Endodermal cell (in vitro differentiated cells): ENCODE data around the gene FTCD. TPM values are rescaled to one million over a fixed set of nuclear protein-coding genes. Genes with fewer than 3 reads are reported as not detected.

Source experiments
- DNase-seq: peaks from one replicate; pipeline ENCODE4 v3.0.0-alpha.2; 2017
- H3K27ac ChIP-seq: 2 replicates; pipeline ENCODE4 v1.5.1; 2013; ENCODE audit warnings: mild to moderate bottlenecking, low read depth, low read length, moderate library complexity
- H3K27me3 ChIP-seq: 2 replicates; pipeline ENCODE4 v1.6.1; 2013; ENCODE audit warnings: mild to moderate bottlenecking, low read length, moderate library complexity; ENCODE audit not compliant: insufficient read depth, control insufficient read depth, poor library complexity, severe bottlenecking
- H3K36me3 ChIP-seq: 2 replicates; pipeline ENCODE4 v1.7.0; 2013; ENCODE audit warnings: mild to moderate bottlenecking, low read length, moderate library complexity; ENCODE audit not compliant: control insufficient read depth, insufficient read depth
- H3K4me1 ChIP-seq: one replicate; pipeline ENCODE4 v1.7.0; 2013; ENCODE audit warnings: low read length; ENCODE audit not compliant: control insufficient read depth, insufficient read depth
- H3K4me3 ChIP-seq: 2 replicates; pipeline ENCODE4 v1.5.1; 2013; ENCODE audit warnings: mild to moderate bottlenecking, low read length, moderate library complexity
- H3K9ac ChIP-seq: 2 replicates; pipeline ENCODE4 v1.6.1; 2013; ENCODE audit warnings: mild to moderate bottlenecking, low read length, moderate library complexity; ENCODE audit not compliant: poor library complexity, severe bottlenecking; ENCODE audit errors: extremely low read depth
- H3K9me3 ChIP-seq: 2 replicates; pipeline ENCODE4 v1.6.1; 2013; ENCODE audit warnings: mild to moderate bottlenecking, low read length, moderate library complexity; ENCODE audit not compliant: control insufficient read depth
- H3K27ac Mint-ChIP-seq: 2 replicates; pipeline ENCODE4 v1.8.0; 2020; ENCODE audit warnings: mixed read lengths
- H3K27me3 Mint-ChIP-seq: 2 replicates; pipeline ENCODE4 v1.8.0; 2021; ENCODE audit warnings: mild to moderate bottlenecking, mixed read lengths; ENCODE audit not compliant: insufficient read depth
- H3K36me3 Mint-ChIP-seq: 2 replicates; pipeline ENCODE4 v1.8.0; 2020; ENCODE audit warnings: low read depth, mixed read lengths
- H3K4me1 Mint-ChIP-seq: 2 replicates; pipeline ENCODE4 v1.8.0; 2020; ENCODE audit warnings: mixed read lengths
- H3K4me3 Mint-ChIP-seq: 2 replicates; pipeline ENCODE4 v1.8.0; 2020; ENCODE audit warnings: mild to moderate bottlenecking, moderate library complexity, mixed read lengths
- H3K9me3 Mint-ChIP-seq: 2 replicates; pipeline ENCODE4 v1.8.0; 2020; ENCODE audit warnings: mild to moderate bottlenecking, mixed read lengths
- WGBS, 2 experiments: methylation state at CpG; one replicate each; pipeline versions ENCODE4 v1.1.5 to v1.1.7; 2013; ENCODE audit warnings: missing lambda C conversion rate in 2 of 2, mixed read lengths in 1 of 2; ENCODE audit not compliant: insufficient coverage in 1 of 2, insufficient read length in 1 of 2; 5-methylcytosine and 5-hydroxymethylcytosine counted together
- total RNA-seq, 2 donors: library from RNA; stranded (reverse); fragmentation: NEBNext Ultra II Directional in 1 of 2; extraction: Animal tissue kit (Norgen Biotek cat#: 25700) in 1 of 2; gene quantifications; 2 replicates in 1 of 2; 3 replicates in 1 of 2; pipeline ENCODE4 v1.2.1, GENCODE V29; 2021
- TF ChIP-seq, protein P1 (sequence below): fragments of 200-600 bp; sonication (generic); conservative IDR thresholded peaks from 2 replicates; pipeline ENCODE4 v1.5.0; 2021; ENCODE audit warnings: antibody characterized with exemption, mild to moderate bottlenecking

Gene FTCD
- total RNA-seq, 2 donors from 2014 or later = 3.5 to 4.6 TPM

DNA sequence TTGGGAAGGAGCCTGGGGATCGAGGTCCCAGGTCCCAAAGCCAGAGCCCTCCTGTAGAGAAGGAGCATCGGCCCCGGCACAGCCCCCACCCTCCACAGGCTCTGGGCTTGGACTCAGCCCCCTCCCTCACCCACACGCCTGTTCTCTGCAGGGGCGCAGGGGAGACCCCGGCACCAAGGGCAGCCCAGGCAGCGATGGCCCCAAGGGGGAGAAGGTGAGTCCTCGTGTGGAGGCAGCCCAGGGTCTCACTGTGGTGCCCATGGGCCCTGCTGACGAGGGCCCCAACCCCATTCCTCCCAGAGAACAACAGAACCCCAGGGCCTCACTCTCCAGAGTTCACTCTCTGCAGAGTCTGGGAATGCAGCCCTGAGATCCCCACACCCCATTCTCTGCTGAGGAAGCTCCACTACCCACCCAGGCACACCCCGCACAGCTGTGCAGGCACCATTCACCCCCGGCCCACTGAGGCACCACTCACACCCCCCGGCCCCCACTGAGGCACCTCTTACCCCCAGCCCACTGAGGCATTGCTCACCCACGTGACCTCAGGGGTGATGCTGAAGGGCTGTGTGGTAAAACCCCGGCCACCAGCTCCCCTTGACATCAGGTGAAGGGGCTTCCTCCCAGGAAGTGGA is 35.6 kb downstream of the FTCD start:
- H3K36me3 ChIP-seq = peaks cover 63% of the 10 kb centered on the region
- H3K4me1 Mint-ChIP-seq = no peaks in the 10 kb centered on the region
- no peak overlapping the region for H3K27ac ChIP-seq
- TF ChIP-seq, protein P1, sequence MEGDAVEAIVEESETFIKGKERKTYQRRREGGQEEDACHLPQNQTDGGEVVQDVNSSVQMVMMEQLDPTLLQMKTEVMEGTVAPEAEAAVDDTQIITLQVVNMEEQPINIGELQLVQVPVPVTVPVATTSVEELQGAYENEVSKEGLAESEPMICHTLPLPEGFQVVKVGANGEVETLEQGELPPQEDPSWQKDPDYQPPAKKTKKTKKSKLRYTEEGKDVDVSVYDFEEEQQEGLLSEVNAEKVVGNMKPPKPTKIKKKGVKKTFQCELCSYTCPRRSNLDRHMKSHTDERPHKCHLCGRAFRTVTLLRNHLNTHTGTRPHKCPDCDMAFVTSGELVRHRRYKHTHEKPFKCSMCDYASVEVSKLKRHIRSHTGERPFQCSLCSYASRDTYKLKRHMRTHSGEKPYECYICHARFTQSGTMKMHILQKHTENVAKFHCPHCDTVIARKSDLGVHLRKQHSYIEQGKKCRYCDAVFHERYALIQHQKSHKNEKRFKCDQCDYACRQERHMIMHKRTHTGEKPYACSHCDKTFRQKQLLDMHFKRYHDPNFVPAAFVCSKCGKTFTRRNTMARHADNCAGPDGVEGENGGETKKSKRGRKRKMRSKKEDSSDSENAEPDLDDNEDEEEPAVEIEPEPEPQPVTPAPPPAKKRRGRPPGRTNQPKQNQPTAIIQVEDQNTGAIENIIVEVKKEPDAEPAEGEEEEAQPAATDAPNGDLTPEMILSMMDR = no peak
- no peak overlapping the region for H3K4me3 Mint-ChIP-seq
- no peak overlapping the region for H3K9ac ChIP-seq
- no peaks in the 10 kb centered on the region for H3K27me3 Mint-ChIP-seq
- H3K9me3 ChIP-seq = peaks cover 4% of the 10 kb centered on the region
- no peaks in the 10 kb centered on the region for H3K4me1 ChIP-seq
- peaks cover 43% of the 10 kb centered on the region for H3K36me3 Mint-ChIP-seq
- H3K27ac Mint-ChIP-seq = no peak overlapping the region
- H3K4me3 ChIP-seq = no peak overlapping the region
- H3K27me3 ChIP-seq = no peaks in the 10 kb centered on the region
- H3K9me3 Mint-ChIP-seq = peaks cover 7% of the 10 kb centered on the region
- WGBS, 2 experiments = 92 to 93% methylated on average over 6 to 14 of the region's 14 CpGs
- peak; percentile 33 for DNase-seq

- no peak overlapping the region for H3K4me3 ChIP-seq
- peak; percentile 38 for DNase-seq
- H3K4me3 Mint-ChIP-seq = no peak overlapping the region
- H3K27ac Mint-ChIP-seq = no peak overlapping the region
- H3K36me3 Mint-ChIP-seq = peaks cover 47% of the 10 kb centered on the region
- TF ChIP-seq, protein P1 = no peak
- no peaks in the 10 kb centered on the region for H3K4me1 ChIP-seq
- H3K9me3 ChIP-seq = peaks cover 10% of the 10 kb centered on the region
- H3K27ac ChIP-seq = no peak overlapping the region
- no peak overlapping the region for H3K9ac ChIP-seq
- no peaks in the 10 kb centered on the region for H3K4me1 Mint-ChIP-seq
- WGBS, 2 experiments = 95 to 96% methylated on average over 4 to 12 of the region's 12 CpGs
- H3K9me3 Mint-ChIP-seq = peaks cover 10% of the 10 kb centered on the region
- peaks cover 68% of the 10 kb centered on the region for H3K36me3 ChIP-seq
- no peaks in the 10 kb centered on the region for H3K27me3 ChIP-seq
- H3K27me3 Mint-ChIP-seq = no peaks in the 10 kb centered on the region
Measured at GRCh38 chr21:46119144-46119636, 36.2 kb downstream of the FTCD start.

DNA sequence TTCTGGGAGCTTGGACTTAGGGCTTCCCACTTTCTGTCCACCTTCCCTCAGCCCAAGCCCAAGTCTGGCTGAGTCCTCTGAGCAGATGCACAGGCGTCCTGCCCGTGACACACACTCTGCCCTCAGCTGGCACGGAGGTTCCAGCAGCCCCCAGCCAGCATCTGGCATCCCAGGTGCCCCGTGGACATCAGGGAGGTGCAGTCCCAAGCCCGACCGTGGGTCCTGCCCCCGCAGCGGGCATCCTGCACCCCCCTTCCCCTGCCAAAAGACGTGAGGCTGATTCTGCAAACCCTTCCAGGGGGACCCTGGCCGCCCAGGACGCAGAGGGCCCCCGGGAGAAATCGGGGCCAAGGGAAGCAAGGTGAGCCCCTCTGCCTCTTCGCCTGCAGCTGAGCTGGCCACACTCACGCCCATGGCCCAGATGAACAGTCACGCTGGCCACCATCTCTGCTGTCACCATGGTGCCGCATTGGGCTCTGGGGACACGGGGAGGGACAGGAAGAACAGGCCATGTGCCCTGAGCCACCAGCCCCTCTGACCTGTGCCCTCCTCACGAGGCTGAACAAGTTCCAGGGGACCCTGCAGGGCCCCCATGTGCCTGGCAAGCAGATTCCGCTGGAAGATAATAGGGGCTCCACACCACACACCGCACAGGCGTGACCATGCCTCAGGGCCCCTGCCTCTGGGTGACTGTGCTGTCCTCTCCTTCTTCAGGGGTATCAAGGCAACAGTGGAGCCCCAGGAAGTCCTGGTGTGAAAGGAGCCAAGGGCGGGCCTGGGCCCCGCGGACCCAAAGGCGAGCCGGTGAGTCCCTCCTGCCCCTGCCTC is 36.8 kb downstream of the FTCD start:
- H3K27ac Mint-ChIP-seq = no peak overlapping the region
- Histone ChIP-seq H3K4me1 (no peaks in the 10 kb centered on the region), H3K4me3 (no peak overlapping the region), H3K27me3 (no peaks in the 10 kb centered on the region), H3K36me3 (peaks cover 72% of the 10 kb centered on the region), H3K9me3 (peaks cover 16% of the 10 kb centered on the region), H3K27ac (no peak overlapping the region), H3K9ac (no peak overlapping the region)
- no peak overlapping the region for H3K4me3 Mint-ChIP-seq
- H3K9me3 Mint-ChIP-seq = peaks cover 10% of the 10 kb centered on the region
- peak; percentile 33 for DNase-seq
- TF ChIP-seq, protein P1 = no peak
- peaks cover 50% of the 10 kb centered on the region for H3K36me3 Mint-ChIP-seq
- H3K4me1 Mint-ChIP-seq = no peaks in the 10 kb centered on the region
- H3K27me3 Mint-ChIP-seq = no peaks in the 10 kb centered on the region
- 94 to 95% methylated on average over 22 to 27 of the region's 27 CpGs for WGBS, 2 experiments
